Right lobe of liver (tissue), 6 donors: Measurements from ENCODE around the gene CREB3L4. TPM values are rescaled to one million over a fixed set of nuclear protein-coding genes. Genes with fewer than 3 reads are reported as not detected.

ENCODE experiments used
- ATAC-seq, 4 donors: fragments of 200-7000 bp; cut with Tn5 transposase; one replicate each; pipeline ENCODE4 v1.9.1; 2020; ENCODE audit warnings: mild to moderate bottlenecking in 4 of 4, moderate library complexity in 4 of 4
- DNase-seq, 3 donors: peaks; one replicate each; pipeline ENCODE4 v3.0.0-alpha.2; 2020
- H3K27ac ChIP-seq, 3 donors: fragments of 200-600 bp; one replicate each; pipeline ENCODE4 v1.8.0; 2022
- H3K27me3 ChIP-seq, 2 donors: fragments of 200-600 bp; one replicate each; pipeline ENCODE4 v1.8.0; 2022
- H3K36me3 ChIP-seq, 4 donors: fragments of 200-600 bp; sonication (generic) in 1 of 4; one replicate each; pipeline versions ENCODE4 v1.5.1 to v1.8.0; 2017 to 2022; ENCODE audit warnings: control low read depth in 1 of 4
- H3K4me1 ChIP-seq, 4 donors: fragments of 200-600 bp; sonication (generic) in 1 of 4; one replicate each; pipeline versions ENCODE4 v1.5.1 to v1.8.0; 2017 to 2022; ENCODE audit warnings: control low read depth in 1 of 4
- H3K4me3 ChIP-seq, 3 donors: fragments of 200-600 bp; one replicate each; pipeline ENCODE4 v1.8.0; 2022
- H3K9me3 ChIP-seq, 4 donors: fragments of 200-600 bp; sonication (generic) in 1 of 4; one replicate each; pipeline versions ENCODE4 v1.5.1 to v1.8.0; 2017 to 2022; ENCODE audit warnings: control low read depth in 1 of 4
- POLR2A ChIP-seq: fragments of 450-650 bp; IDR thresholded peaks from one replicate; pipeline ENCODE4 v1.6.1; 2017; ENCODE audit warnings: antibody characterized with exemption, mild to moderate bottlenecking
- WGBS: methylation state at CpG from one replicate; pipeline ENCODE4 v1.1.6; 2018; ENCODE audit warnings: low coverage, low lambda C conversion rate; ENCODE audit not compliant: insufficient coverage; ENCODE audit errors: missing lambda C conversion rate; 5-methylcytosine and 5-hydroxymethylcytosine counted together
- intact Hi-C, 2 donors: fragments of 100-400 bp; cut with DNase I; formaldehyde crosslinking; loops; one replicate each; pipeline versions ENCODE4 v1.11.2 to v1.14.1; 2022
- total RNA-seq, 6 experiments: library from RNA; depleted of rRNA in 2 of 6; stranded (reverse); fragments of >200 nt in 2 of 6; fragmentation: NEBNext Ultra II Directional in 3 of 6; extraction: Animal tissue kit (Norgen Biotek cat#: 25700) in 3 of 6; gene quantifications; one replicate each; pipeline versions ENCODE4 v1.1.0 to v1.2.4, GENCODE V29; 2016 to 2023
- TF ChIP-seq, protein P1 (sequence below), 4 donors: fragments of 200-600 bp in 3 of 4; fragments of 450-650 bp in 1 of 4; IDR thresholded peaks; one replicate each; pipeline versions ENCODE4 v1.5.1 to v1.8.0; 2016 to 2022; ENCODE audit warnings: antibody characterized with exemption in 4 of 4, mild to moderate bottlenecking in 2 of 4
- donor health status: DM: no; HTN: yes; CAD: no.
- donor health status: DM: no; HTN: no; CAD: no.
- donor health status: DM: no; HTN: no; CAD: no.
- donor health status: DM: no; HTN: yes; CAD: no.
- donor health status: DM: no; HTN: yes; CAD: no.

The CREB3L4 gene
- total RNA-seq, 6 experiments from 2014 or later = 4.9 to 11.1 (median 8.2) TPM

DNA sequence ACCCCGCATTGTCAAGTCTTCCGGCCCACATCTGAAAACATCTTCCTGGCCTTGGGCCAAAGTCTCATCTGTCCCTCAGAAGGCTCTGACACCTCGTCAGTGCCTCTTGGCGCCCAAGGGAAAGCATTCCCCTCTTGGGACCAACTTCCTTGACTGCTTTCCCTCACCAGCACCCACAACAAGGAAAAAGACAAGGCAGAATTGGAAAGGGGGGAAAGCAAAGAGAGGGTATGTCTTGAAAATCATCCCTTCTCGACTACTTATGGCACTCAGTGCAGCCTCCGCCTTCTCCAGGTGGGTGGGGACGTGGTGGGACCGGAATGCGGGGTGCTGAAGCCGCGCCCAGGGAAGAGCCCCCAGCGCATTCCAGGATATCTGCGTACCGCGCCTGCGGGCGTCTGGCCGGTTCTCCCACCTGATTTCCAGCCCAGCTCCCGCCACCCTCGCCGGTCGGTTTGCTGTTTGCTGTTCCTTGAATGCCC, 3.8 kb upstream of the CREB3L4 start:
- ATAC-seq = peak in 1 of 4 donors; percentile 1
- WGBS = 1% methylated on average over 11 of the region's 22 CpGs
- peaks cover 0 to 36% (median 12%) of the 10 kb centered on the region in 4 donors for H3K4me1 ChIP-seq

DNA sequence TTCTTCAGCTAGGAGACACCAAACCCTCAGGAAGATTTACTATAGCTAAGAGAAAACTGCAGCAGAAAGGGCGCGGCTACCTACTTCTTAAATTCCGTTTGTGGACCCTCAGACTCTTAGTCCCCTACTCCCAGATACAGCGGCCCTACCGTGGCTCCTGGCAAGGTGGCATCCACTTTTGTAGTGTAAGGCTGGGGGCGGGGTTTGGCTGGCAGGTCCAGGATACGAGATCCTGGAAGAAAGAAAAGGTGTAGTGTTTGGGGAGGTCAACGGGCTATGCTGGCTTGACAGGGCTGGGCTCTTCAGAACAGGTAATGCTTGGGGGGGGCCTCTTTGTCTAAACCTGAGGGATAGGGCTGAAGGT, 280 bp downstream of the CREB3L4 start:
- under 1% methylated on average over 8 of the region's 8 CpGs for WGBS
- Histone ChIP-seq H3K27ac (peak overlapping the region; percentile 83 to 97 (median 91)), H3K36me3 (no peaks in the 10 kb centered on the region), H3K9me3 (no peaks in the 10 kb centered on the region), H3K4me1 (peaks cover 0 to 19% (median 7%) of the 10 kb centered on the region in 4 donors), H3K4me3 (peak overlapping the region; percentile 44 to 65 (median 63)), H3K27me3 (no peaks in the 10 kb centered on the region)
- intact Hi-C loops = no loop called here
- no peak for ATAC-seq
- TF ChIP-seq POLR2A = no peak
- TF ChIP-seq, protein P1, sequence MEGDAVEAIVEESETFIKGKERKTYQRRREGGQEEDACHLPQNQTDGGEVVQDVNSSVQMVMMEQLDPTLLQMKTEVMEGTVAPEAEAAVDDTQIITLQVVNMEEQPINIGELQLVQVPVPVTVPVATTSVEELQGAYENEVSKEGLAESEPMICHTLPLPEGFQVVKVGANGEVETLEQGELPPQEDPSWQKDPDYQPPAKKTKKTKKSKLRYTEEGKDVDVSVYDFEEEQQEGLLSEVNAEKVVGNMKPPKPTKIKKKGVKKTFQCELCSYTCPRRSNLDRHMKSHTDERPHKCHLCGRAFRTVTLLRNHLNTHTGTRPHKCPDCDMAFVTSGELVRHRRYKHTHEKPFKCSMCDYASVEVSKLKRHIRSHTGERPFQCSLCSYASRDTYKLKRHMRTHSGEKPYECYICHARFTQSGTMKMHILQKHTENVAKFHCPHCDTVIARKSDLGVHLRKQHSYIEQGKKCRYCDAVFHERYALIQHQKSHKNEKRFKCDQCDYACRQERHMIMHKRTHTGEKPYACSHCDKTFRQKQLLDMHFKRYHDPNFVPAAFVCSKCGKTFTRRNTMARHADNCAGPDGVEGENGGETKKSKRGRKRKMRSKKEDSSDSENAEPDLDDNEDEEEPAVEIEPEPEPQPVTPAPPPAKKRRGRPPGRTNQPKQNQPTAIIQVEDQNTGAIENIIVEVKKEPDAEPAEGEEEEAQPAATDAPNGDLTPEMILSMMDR (IDR thresholded peaks at IDR 0.05) = no peak
- DNase-seq = peak in 2 of 3 donors; percentile 60 to 72

More for the DNA sequence above, 3.8 kb upstream of the CREB3L4 start:
- Histone ChIP-seq H3K4me3 (peak overlapping the region; percentile 70 to 88 (median 75)), H3K9me3 (no peaks in the 10 kb centered on the region), H3K27me3 (no peaks in the 10 kb centered on the region), H3K27ac (peak overlapping the region; percentile 88 to 95 (median 92)), H3K36me3 (peaks cover 0 to 5% (median 1%) of the 10 kb centered on the region in 4 donors)
- peak in 2 of 3 donors; percentile 52 to 61 for DNase-seq
- no peak for TF ChIP-seq POLR2A
- TF ChIP-seq, protein P1 (IDR thresholded peaks at IDR 0.05) = no peak
- intact Hi-C loops = no loop called here

DNA sequence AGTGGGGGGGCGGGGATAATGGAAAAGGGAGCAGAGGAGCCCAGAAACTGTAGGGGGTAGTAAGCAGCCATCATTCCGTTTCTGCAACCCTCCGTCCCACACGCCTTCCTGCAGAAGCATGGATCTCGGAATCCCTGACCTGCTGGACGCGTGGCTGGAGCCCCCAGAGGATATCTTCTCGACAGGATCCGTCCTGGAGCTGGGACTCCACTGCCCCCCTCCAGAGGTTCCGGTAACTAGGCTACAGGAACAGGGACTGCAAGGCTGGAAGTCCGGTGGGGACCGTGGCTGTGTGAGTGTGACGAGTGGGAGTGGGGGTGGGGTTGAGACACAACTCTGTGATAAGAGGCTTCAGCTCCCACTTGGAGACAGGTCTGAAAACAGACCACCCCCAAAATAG, 706 bp downstream of the CREB3L4 start:
- intact Hi-C loops = no loop called here
- H3K36me3 ChIP-seq = peaks cover 0 to under 1% (median 0%) of the 10 kb centered on the region in 4 donors
- 26% methylated on average over 10 of the region's 13 CpGs for WGBS
- TF ChIP-seq POLR2A = no peak
- TF ChIP-seq, protein P1 (IDR thresholded peaks at IDR 0.05) = no peak
- no peak for DNase-seq
- no peaks in the 10 kb centered on the region for H3K9me3 ChIP-seq
- no peak for ATAC-seq
- peak overlapping the region in 2 of 3 donors; percentile 63 to 65 for H3K4me3 ChIP-seq
- H3K27me3 ChIP-seq = no peaks in the 10 kb centered on the region
- peaks cover 0 to 19% (median 7%) of the 10 kb centered on the region in 4 donors for H3K4me1 ChIP-seq
- H3K27ac ChIP-seq = peak overlapping the region in 1 of 3 donors; percentile 97

GRCh38 chr1:153968972-153969371, 1.3 kb downstream of the CREB3L4 start:
- no peaks in the 10 kb centered on the region for H3K27me3 ChIP-seq
- no CpG with 5 or more reads among the region's 2 CpGs for WGBS
- DNase-seq (no peak), ATAC-seq (no peak)
- TF ChIP-seq POLR2A = no peak
- TF ChIP-seq, protein P1 (IDR thresholded peaks at IDR 0.05) = no peak
- H3K4me3 ChIP-seq = no peak overlapping the region
- intact Hi-C loops = no loop called here
- H3K4me1 ChIP-seq = peaks cover 0 to 19% (median 7%) of the 10 kb centered on the region in 4 donors
- no peak overlapping the region for H3K27ac ChIP-seq
- peaks cover 0 to 6% (median 2%) of the 10 kb centered on the region in 4 donors for H3K36me3 ChIP-seq
- H3K9me3 ChIP-seq = no peaks in the 10 kb centered on the region
